Fibroblast of skin of left biceps (primary cell): ENCODE measurements around the gene CYP19A1.

Experiments
- DNase-seq, 2 experiments: peaks; one replicate each; pipeline ENCODE4 v3.0.0-alpha.2; 2013; ENCODE audit warnings: low read depth in 2 of 2

Gene CYP19A1

GRCh38 chr15:51338496-51338895, at the start of gene CYP19A1:
Gene CYP19A1, minus strand, starts transcription at chr15:51338596. Its CDS starts 95,684 bp downstream, at chr15:51242912.
- no peak for DNase-seq

GRCh38 chr15:51387699-51388041, 49.3 kb upstream of the CYP19A1 start:
- no peak for DNase-seq

- no peak for DNase-seq
These were observed 48.7 kb upstream of the CYP19A1 start for GRCh38 chr15:51386960-51387698.

- DNase-seq = no peak
These were observed 48.1 kb upstream of the CYP19A1 start for GRCh38 chr15:51386486-51386885.

- DNase-seq = no peak
These were observed 47.6 kb upstream of the CYP19A1 start for GRCh38 chr15:51386029-51386428.

GRCh38 chr15:51382787-51383186, 44.4 kb upstream of the CYP19A1 start:
- DNase-seq = peak in 1 of 2 experiments; percentile 9

GRCh38 chr15:51380999-51381806, 42.8 kb upstream of the CYP19A1 start:
- DNase-seq = peak; percentile 24 to 25

- no peak for DNase-seq
These were observed 41.0 kb upstream of the CYP19A1 start for GRCh38 chr15:51379390-51379789.

GRCh38 chr15:51378406-51378805, 40.0 kb upstream of the CYP19A1 start:
- DNase-seq = no peak

GRCh38 chr15:51377038-51377786, 38.8 kb upstream of the CYP19A1 start:
- DNase-seq = peak in 1 of 2 experiments; percentile 19

- DNase-seq = no peak
These were observed 37.7 kb upstream of the CYP19A1 start for GRCh38 chr15:51375966-51376640.

GRCh38 chr15:51374131-51374530, 35.7 kb upstream of the CYP19A1 start:
- no peak for DNase-seq

- DNase-seq = no peak
These were observed 32.9 kb upstream of the CYP19A1 start for GRCh38 chr15:51371266-51371665.

GRCh38 chr15:51369451-51369761, 31.0 kb upstream of the CYP19A1 start:
- no peak for DNase-seq

GRCh38 chr15:51368751-51369450, 30.5 kb upstream of the CYP19A1 start:
- no peak for DNase-seq

- DNase-seq = no peak
These were observed 29.9 kb upstream of the CYP19A1 start for GRCh38 chr15:51368307-51368706.

GRCh38 chr15:51367322-51367976, 29.1 kb upstream of the CYP19A1 start:
- DNase-seq = no peak

GRCh38 chr15:51366920-51367319, 28.5 kb upstream of the CYP19A1 start:
- DNase-seq = peak in 1 of 2 experiments; percentile 17

- no peak for DNase-seq
These were observed 27.7 kb upstream of the CYP19A1 start for GRCh38 chr15:51366071-51366470.

GRCh38 chr15:51365417-51365816, 27.0 kb upstream of the CYP19A1 start:
- no peak for DNase-seq

- no peak for DNase-seq
These were observed 25.0 kb upstream of the CYP19A1 start for GRCh38 chr15:51363383-51363782.
